Stimulated activated CD8-positive, alpha-beta memory T cell treated with anti-CD3 and anti-CD28 coated beads, Interleukin-7, amount 100 ng/mL, for 48 hours (primary cell): ENCODE results near the gene DYNC1H1.
"Not testable (repeated sequence)": the region's sequence is repeated elsewhere in the genome, so short reads cannot be mapped to it uniquely, and the experiment has no call there.

Source experiments
- DNase-seq, 2 donors: peaks; one replicate each; pipeline ENCODE4 v3.0.0-alpha.2; 2020; ENCODE audit warnings: low read depth in 1 of 2; ENCODE audit errors: extremely low read depth in 1 of 2

DYNC1H1 gene

GRCh38 chr14:102058146-102058545 lies 93.8 kb downstream of the DYNC1H1 start:
- DNase-seq = no peak

- DNase-seq = no peak
Observed at GRCh38 chr14:102058961-102059360, 94.6 kb downstream of the DYNC1H1 start.

GRCh38 chr14:102063109-102063807 lies 98.9 kb downstream of the DYNC1H1 start:
- peak; percentile 47 to 55 for DNase-seq

DNA sequence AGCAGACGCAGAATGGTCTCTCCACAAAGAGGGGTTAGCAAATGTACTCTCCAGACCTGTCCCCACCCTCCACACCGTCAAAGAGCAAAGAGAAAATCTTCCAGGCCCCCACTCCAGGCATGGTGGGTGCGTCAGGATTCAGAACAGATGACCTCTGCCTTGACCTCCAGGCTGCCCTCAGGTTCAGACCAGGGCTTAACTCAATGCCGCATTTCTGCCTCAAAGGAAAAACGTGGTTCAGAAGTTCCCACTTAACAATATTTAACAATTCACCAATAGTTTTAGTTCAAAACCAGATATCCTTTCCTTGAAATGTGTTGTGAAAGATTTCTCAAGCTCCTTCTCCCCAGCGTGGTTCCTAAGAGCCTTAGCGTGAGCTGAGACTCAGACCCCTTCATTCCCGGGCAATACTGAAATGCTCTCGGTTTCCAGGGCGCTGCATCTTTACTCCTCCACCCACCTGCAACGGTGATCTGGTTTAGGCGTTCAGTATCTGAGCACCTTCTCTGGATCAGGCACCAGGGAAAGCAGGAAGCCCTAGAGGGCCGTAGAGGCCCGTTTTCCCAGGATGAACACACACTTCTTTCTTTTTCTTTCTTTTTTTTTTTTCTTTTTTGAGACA lies 99.5 kb downstream of the DYNC1H1 start:
- DNase-seq = no peak

GRCh38 chr14:102064590-102064989 lies 100.2 kb downstream of the DYNC1H1 start:
- DNase-seq = not testable (repeated sequence)

GRCh38 chr14:102066041-102066451 lies 101.7 kb downstream of the DYNC1H1 start:
- no peak for DNase-seq

DNA sequence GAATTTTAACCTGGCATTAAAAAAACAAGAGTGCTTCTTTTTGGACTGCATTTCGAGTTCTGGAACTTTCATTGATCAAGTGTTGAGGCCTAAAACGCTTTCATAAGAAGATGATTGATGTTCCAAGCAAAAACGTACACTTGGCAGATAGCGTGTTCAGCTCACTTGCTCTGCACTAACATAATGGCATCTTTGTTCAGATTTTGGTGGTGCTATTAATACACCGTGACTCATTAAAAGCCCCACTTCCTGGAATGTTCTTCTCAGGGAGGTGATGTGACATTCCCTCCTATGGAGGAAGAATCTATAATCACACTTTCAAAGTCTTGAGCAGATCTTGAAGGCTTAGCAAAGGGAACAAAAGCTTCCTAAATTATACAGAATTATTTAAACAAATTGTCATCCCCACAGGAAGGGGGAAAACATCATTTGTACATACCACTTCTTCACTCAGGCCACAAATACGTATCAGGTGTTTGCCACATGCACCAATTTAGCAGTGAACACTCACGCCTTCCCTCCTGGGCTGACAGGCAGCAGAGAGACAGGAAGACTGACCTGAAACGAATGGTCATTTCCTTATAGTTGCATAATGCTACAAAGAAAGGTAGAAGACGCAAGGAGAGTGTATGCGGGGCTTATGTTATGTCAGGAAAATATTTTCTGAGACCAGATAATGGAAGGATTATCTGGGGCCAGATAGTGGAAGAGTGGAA lies 107.1 kb downstream of the DYNC1H1 start:
- DNase-seq = no peak

DNA sequence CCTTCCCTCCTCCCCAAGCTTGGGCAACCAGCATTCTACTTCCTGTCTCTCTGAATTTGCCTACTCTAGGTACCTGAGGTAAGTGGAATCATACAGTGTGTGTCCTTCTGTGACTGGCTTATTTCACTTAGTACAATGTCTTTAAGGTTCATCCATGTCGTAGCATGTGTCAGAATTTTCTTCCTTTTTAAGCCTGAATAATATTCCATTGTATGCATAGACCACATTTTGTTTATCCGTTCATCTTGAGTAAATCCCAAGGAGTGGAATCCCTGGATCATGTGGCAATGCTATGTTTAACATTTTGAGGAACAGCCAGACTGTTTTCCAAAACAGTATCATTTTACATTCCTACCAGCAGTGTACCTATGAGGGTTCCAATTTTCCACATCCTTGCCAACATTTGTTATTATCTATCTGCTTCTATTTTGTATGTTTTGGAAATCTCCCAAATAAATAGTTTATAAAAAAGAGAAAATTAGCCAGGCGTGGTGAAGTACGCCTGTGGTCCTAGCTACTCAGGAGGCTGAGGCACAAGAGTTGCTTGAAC lies 110.1 kb downstream of the DYNC1H1 start:
- DNase-seq = no peak

DNA sequence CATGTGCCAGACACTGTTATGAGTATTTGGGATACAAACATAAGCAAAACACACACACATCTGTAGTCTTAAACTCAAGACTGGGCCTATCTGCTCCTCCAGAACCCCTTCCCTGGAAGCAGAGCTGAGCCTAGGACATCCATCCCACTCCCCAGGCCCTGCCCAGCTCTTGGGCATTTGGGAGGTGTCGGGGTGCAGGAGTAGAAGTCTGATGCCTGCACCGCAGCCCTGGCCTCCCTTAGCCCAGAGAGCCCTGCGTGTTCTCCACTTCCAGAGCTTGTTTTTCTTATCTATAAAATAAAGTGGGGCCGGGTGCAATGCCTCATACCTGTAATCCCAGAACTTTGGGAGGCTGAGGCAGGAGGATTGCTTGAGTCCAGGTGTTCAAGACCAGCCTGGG lies 110.8 kb downstream of the DYNC1H1 start:
- DNase-seq = no peak

DNA sequence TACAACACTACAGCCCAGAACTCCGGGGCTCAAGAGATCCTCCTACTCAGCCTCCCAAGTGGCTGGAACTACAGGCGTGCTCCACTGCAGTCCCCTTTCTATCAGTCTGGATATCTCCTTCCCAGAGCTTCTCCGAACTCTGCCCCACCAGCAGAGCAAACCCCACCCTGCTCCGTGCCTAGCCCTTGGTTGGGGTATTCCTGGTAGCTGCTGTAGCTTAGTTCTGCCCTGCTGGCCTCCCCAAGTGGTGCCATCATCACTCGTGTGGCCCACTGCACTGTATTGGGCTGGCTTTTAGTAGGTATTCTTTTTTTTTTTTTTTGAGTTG lies 113.0 kb downstream of the DYNC1H1 start:
- no peak for DNase-seq

DNA sequence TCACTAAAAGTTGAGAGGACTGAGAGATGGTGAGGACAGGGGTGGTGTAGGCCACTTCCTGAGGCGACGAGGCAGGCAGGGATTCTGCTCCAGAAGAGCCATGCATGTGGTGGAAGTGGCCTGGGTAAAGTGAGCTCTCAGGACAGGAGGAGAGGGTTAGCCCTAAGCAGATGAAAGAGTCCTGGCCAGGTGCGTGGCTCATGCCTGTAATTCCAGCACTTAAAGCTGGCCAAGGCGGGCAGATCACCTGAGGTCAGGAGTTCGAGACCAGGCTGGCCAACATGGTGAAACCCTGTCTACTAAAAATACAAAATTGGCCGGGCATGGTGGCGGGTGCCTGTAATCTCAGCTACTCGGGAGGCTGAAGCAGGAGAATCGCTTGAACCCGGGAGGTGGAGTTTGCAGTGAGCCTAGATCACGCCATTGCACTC lies 114.0 kb downstream of the DYNC1H1 start:
- not testable (repeated sequence) for DNase-seq

DNA sequence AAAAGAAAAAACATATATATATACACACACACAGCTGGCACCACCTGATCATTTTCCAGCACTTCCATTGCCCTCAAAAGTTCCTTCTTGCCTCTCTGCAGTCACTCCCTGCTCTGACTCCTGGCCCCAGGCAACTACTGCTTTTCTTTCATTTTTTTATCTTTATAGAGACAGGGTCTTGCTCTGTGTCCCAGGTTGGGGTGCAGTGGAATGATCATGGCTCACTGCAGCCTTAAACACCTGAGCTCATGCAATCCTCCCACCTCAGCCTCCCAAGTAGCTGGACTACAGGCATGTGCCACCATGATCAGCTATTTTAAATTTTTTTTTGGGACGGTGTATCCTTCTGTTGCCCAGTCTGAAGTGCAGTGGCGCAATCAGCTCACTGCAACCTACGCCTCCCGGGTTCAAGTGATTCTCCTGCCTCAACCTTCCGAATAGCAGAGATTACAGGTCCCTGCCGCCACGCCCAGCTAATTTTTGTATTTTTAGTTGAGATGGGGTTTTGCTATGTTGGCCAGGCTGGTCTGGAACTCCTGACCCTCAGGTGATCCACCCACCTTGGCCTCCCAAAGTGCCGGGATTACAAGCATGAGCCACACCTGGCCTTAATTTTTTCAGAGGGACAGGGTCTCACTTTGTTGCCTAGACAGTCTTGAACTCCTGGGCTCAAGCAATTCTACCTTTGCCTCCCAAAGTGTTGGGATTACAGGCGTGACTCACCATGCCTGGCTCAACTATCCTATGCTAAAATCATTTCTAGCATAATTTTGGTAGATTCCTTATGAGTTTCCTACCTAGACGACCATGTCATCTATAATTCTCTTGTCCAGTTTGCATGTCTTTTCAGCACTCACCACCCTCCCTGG lies 114.7 kb downstream of the DYNC1H1 start:
- DNase-seq = no peak

DNA sequence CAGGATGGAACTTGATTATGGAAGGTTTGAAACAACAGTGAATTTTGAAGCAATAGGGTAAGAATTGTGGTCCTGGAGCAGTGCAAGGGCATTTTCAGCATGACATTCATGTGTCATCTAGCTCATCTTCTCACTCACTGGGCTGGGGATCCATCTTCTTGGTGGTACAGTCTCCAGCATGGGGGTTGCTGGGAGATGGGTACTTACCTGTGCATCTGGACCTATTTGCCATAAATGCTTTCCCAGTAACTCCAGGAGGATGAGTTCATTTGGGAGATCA lies 115.3 kb downstream of the DYNC1H1 start:
- no peak for DNase-seq

DNA sequence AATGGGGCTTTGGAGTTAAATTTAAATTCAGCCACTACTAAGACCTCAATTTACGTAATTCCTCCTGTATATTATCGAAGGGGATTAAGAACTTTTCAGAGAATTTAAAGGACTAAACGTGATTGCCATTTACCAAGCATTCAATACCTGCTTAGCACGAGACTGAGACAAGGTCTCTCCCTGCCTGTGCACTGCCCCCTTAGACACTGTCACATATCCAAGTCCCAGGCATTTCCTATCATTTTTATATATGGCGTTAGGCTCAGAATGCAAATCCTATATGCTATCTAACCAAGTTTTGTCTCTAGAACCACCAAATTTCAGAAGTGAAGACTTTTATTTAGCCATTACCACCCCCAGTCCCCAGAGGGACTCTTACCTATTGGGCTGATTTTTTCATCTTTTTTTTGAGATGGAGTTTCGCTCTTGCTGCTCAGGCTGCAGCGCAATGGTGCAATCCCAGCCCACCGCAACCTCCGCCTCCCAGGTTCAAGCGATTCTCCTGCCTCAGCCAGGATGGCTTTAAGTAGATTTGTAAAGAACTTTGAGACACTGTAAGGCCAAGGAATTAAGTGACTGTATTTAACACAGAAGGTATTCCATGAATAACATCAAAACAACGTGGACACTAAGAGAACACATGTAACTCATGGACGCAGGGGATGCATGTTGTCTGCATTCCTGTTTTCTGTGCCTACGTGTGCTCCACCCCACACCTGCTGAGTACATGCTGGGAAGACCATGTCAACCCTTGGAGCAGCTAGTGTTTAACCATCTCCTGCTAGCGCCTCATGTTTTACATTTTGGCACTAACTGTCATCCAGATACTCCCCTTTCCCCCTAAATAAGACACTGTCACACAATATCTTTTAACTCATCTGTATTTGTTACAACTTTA lies 116.1 kb downstream of the DYNC1H1 start:
- no peak for DNase-seq

DNA sequence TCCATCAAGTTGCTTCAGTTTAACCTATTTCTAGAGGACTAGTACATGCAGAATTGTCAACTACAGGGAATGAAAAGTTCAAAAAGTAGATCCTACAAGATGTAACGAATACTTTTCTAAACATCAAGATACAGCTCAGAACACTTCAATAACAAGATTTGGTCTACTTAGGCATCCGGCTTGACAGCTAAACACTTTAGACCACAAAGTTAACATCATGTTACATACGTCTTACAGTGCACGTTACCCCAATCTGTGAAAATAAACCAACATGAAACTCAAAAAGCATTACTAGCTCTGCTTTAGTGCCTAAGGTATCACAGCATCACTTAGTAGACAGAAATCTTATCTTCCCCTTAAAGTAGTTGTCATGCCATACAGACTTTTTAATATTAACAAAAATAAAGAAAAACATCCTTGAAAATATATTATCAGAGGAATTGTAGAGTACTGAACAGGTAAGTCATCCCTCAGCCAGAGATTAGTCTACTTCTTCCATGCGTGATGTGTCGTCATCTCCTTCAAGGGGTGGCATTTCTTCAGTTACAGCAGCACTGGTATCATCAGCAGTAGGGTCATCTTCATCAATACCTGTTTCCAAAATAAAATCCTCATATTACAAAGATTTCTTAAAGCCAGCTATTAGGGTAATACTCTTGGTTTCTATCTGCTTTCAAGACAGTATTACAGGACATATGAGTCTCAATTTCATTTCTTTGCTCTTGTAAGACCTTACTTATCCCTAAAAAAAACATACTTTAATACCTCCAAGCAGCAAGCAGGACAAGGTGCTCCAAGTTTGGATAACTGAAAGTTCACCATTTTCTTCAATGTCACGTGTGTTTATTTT lies 117.1 kb downstream of the DYNC1H1 start:
- no peak for DNase-seq

DNA sequence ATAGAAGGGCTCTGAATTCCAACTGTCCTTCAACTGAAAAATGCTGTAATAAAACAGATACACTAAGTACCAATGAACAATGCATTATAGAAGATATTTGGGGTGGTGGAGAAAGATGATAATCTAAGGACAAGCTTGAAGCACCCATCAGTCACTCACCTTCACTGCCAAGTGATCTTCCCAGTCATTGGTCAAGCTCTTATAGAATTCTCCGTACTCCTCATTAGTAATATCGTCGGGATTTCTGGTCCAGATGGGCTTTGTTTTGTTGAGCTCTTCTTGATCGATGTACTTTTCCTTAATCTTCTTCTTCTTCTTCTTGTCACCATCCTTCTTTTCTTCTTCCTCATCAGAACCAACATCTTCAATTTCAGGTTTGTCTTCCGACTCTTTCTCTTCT lies 120.1 kb downstream of the DYNC1H1 start:
- not testable (repeated sequence) for DNase-seq

DNA sequence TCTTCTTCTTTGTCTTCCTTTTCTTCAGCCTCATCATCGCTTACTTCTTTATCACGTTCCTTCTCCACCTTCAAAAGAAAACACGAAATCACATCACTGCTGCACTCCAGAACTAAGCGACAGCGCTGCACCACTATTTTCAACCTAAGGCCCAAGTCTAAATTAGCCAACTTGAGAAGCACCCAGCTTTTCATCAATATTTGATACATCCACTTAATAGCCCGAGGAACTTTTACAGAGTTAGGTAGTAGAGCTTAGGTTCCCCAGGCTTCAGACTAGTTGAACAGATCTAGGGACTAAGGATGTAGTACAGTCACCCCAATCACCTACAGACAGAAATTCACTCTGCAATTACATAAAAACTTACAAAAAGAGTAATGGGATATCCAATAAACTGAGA lies 120.6 kb downstream of the DYNC1H1 start:
- DNase-seq = no peak

DNA sequence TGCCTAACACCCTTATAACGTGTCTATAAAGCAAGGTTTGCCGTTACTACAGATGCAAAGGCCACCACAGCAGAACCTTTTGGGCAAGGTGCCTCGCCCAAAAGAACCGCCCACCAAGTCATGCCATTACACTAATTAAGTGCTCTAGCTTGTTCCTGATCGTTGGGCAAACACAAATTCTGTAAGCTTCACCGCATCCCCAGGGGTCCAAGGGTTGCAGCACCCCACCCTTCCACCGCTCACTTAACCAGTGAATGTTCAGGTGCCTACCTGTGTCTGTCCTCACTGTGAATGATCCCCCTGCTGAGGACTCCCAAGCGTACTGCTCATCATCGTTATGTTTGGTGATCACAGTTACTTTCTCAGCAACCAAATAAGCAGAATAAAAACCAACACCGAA lies 121.1 kb downstream of the DYNC1H1 start:
- DNase-seq = no peak
